Heart left ventricle (tissue), 16 donors: Measurements from ENCODE around the gene FAM124A. TPM values are rescaled to one million over a fixed set of nuclear protein-coding genes. Genes with fewer than 3 reads are reported as not detected.
A peak's percentile ranks its signal among the peaks of the same experiment; 100 is the strongest.

Experiments
- ATAC-seq, 4 donors: fragments of 200-7000 bp; cut with Tn5 transposase; one replicate each; pipeline ENCODE4 v1.9.1; 2020 to 2022; ENCODE audit warnings: moderate library complexity in 4 of 4, mild to moderate bottlenecking in 3 of 4, moderate number of reproducible peaks in 1 of 4
- DNase-seq, 5 donors: peaks; one replicate each; pipeline ENCODE4 v3.0.0-alpha.2; 2020
- H3K27ac ChIP-seq, 12 donors: fragments of 200-600 bp; sonication (generic) in 4 of 12; one replicate each; pipeline versions ENCODE4 v1.5.0 to v1.8.0; 2016 to 2022; ENCODE audit warnings: mild to moderate bottlenecking in 2 of 12
- H3K27me3 ChIP-seq, 9 donors: fragments of 200-600 bp; sonication (generic) in 2 of 9; one replicate each; pipeline versions ENCODE4 v1.5.1 to v1.8.0; 2016 to 2022; ENCODE audit warnings: mild to moderate bottlenecking in 3 of 9
- H3K36me3 ChIP-seq, 9 donors: fragments of 200-600 bp; sonication (generic) in 2 of 9; one replicate each; pipeline versions ENCODE4 v1.5.0 to v1.8.0; 2018 to 2022; ENCODE audit warnings: mild to moderate bottlenecking in 2 of 9
- H3K4me1 ChIP-seq, 12 donors: fragments of 200-600 bp; sonication (generic) in 4 of 12; one replicate each; pipeline versions ENCODE4 v1.5.0 to v1.8.0; 2016 to 2022; ENCODE audit warnings: mild to moderate bottlenecking in 3 of 12
- H3K4me3 ChIP-seq, 12 donors: fragments of 200-600 bp; sonication (generic) in 4 of 12; one replicate each; pipeline versions ENCODE4 v1.5.0 to v1.8.0; 2017 to 2022; ENCODE audit warnings: mild to moderate bottlenecking in 9 of 12, moderate library complexity in 4 of 12
- H3K9me3 ChIP-seq, 12 donors: fragments of 200-600 bp; sonication (generic) in 4 of 12; one replicate each; pipeline versions ENCODE4 v1.5.0 to v1.8.0; 2016 to 2022; ENCODE audit warnings: mild to moderate bottlenecking in 1 of 12
- CTCF ChIP-seq, 12 donors: fragments of 200-600 bp; sonication (generic) in 4 of 12; IDR thresholded peaks; one replicate each; pipeline versions ENCODE4 v1.5.0 to v1.8.0; 2018 to 2022; ENCODE audit warnings: antibody characterized with exemption in 12 of 12, mild to moderate bottlenecking in 5 of 12
- POLR2A ChIP-seq, 2 donors: fragments of 450-650 bp; IDR thresholded peaks; one replicate each; pipeline ENCODE4 v1.6.1; 2017; ENCODE audit warnings: antibody characterized with exemption in 2 of 2, mild to moderate bottlenecking in 2 of 2, moderate library complexity in 2 of 2
- WGBS, 4 donors: extraction: QIAGEN DNeasy Blood & Tissue Kit in 2 of 4; methylation state at CpG; one replicate each; pipeline versions ENCODE4 v1.1.5 to v1.1.7; 2013 to 2018; 5-methylcytosine and 5-hydroxymethylcytosine counted together
- intact Hi-C, 10 donors: fragments of 100-400 bp; cut with DNase I; formaldehyde crosslinking; loops; one replicate each; pipeline versions ENCODE4 v1.11.1 to v1.14.2; 2022
- polyA plus RNA-seq, 2 donors: library from polyadenylated mRNA; stranded (reverse); fragments of 200-250 nt; gene quantifications; one replicate each; pipeline ENCODE4 v1.2.3, GENCODE V29; 2013
- total RNA-seq, 9 donors: library from RNA; depleted of rRNA in 2 of 9; stranded (reverse); fragments of >200 nt in 2 of 9; fragmentation: NEBNext Ultra II Directional in 3 of 9; extraction: Animal tissue kit (Norgen Biotek cat#: 25700) in 3 of 9; gene quantifications; one replicate each; pipeline versions ENCODE4 v1.1.0 to v1.2.4, GENCODE V29; 2016 to 2023
- donor health status: ischemic (EF 13 %, LVEDD 7.1; RV severe dilation, severe dysfunction).
- donor health status: healthy with polysubstance abuse.
- donor health status: DM: no; HTN: yes; CAD: no.
- donor health status: DM: no; HTN: no; CAD: no.
- donor health status: ischemic (EF 25% LVEDD 6.9; RV normal size, moderate dysfunction).
- donor health status: ischemic (EF 25% LVEDD 5.7; RV mildly dilated, moderate dysfunction).
- donor health status: healthy.
- donor health status: DM: yes; HTN: yes; CAD: no.
- donor health status: ischemic (EF 35%, LVEDD 5.7; RV mildly dilated, moderate dysfunction).
- donor health status: nonischemic (EF 11% LVEDD 7.7; RV severe dilation, severe dysfunction).
- donor health status: DM: yes; HTN: yes; CAD: no.
- donor health status: PGD.
- donor health status: ischemic (EF 29% LVEDD 5.4; RV normal size, mild dysfunction).
- donor health status: nonischemic (EF 23%, LVEDD 6.1; RV moderate dilation, normal function).

Gene FAM124A
- total and polyA plus RNA-seq, 11 donors, result 4.1 to 16.8 (median 6.9) TPM

- ATAC-seq, result no peak
- Histone ChIP-seq H3K27me3 (peaks cover 0 to 24% (median 3%) of the 10 kb centered on the region in 9 donors), H3K36me3 (no peaks in the 10 kb centered on the region), H3K4me3 (no peak overlapping the region), H3K27ac (no peak overlapping the region), H3K4me1 (no peaks in the 10 kb centered on the region), H3K9me3 (no peaks in the 10 kb centered on the region)
- WGBS, 4 donors, result 63 to 70% (median 64%) methylated on average over 6 of the region's 6 CpGs
- intact Hi-C loops, result no loop called here
- no peak for TF ChIP-seq CTCF (IDR thresholded peaks at IDR 0.05)
- TF ChIP-seq POLR2A (IDR thresholded peaks at IDR 0.05), result no peak
- DNase-seq, result no peak
Measured at GRCh38 chr13:51213173-51213728, 8.9 kb upstream of the FAM124A start.

GRCh38 chr13:51218626-51219025, 3.6 kb upstream of the FAM124A start:
- H3K9me3 ChIP-seq, result no peaks in the 10 kb centered on the region
- no peak overlapping the region for H3K4me3 ChIP-seq
- H3K4me1 ChIP-seq, result peaks cover 0 to 18% (median 7%) of the 10 kb centered on the region in 12 donors
- no peaks in the 10 kb centered on the region for H3K36me3 ChIP-seq
- intact Hi-C loops, result loop anchor here in 2 of 10 donors (5.0 kb wide), 1 partner anchor 66 kb away; no protein-coding TSS in a partner anchor
- H3K27me3 ChIP-seq, result peaks cover 0 to 24% (median 0%) of the 10 kb centered on the region in 9 donors
- TF ChIP-seq CTCF (IDR thresholded peaks at IDR 0.05), result no peak
- TF ChIP-seq POLR2A (IDR thresholded peaks at IDR 0.05), result no peak
- WGBS, 4 donors, result 72 to 75% (median 73%) methylated on average over 4 of the region's 4 CpGs
- ATAC-seq (no peak), DNase-seq (no peak)
- no peak overlapping the region for H3K27ac ChIP-seq

- 93 to 95% (median 95%) methylated on average over 2 of the region's 2 CpGs for WGBS, 4 donors
- DNase-seq (no peak), ATAC-seq (no peak)
- TF ChIP-seq POLR2A (IDR thresholded peaks at IDR 0.05) (no peak), CTCF (IDR thresholded peaks at IDR 0.05) (no peak)
- Histone ChIP-seq H3K4me3 (no peak overlapping the region), H3K9me3 (no peaks in the 10 kb centered on the region), H3K4me1 (peaks cover 0 to 28% (median 10%) of the 10 kb centered on the region in 12 donors), H3K27ac (no peak overlapping the region), H3K27me3 (peaks cover 0 to 24% (median 0%) of the 10 kb centered on the region in 9 donors), H3K36me3 (no peaks in the 10 kb centered on the region)
- intact Hi-C loops, result loop anchor here in 7 of 10 donors (5.0 to 10.0 kb wide), 6 partner anchors 47 to 584 kb away; partner anchors contain the start of genes DHRS12 (in 1 of the 7) and WDFY2 (in 1 of the 7)
Measured at GRCh38 chr13:51220706-51221105, 1.5 kb upstream of the FAM124A start.

GRCh38 chr13:51221108-51221507, 1.1 kb upstream of the FAM124A start:
- DNase-seq (no peak), ATAC-seq (no peak)
- peaks cover 0 to 28% (median 10%) of the 10 kb centered on the region in 12 donors for H3K4me1 ChIP-seq
- H3K9me3 ChIP-seq, result no peaks in the 10 kb centered on the region
- peak overlapping the region in 1 of 12 donors; percentile 96 for H3K4me3 ChIP-seq
- intact Hi-C loops, result loop anchor here in 7 of 10 donors (5.0 to 10.0 kb wide), 6 partner anchors 46 to 584 kb away; partner anchors contain the start of genes DHRS12 (in 1 of the 7) and WDFY2 (in 1 of the 7)
- H3K36me3 ChIP-seq, result no peaks in the 10 kb centered on the region
- TF ChIP-seq POLR2A (IDR thresholded peaks at IDR 0.05) (no peak), CTCF (IDR thresholded peaks at IDR 0.05) (no peak)
- no peak overlapping the region for H3K27ac ChIP-seq
- peaks cover 0 to 24% (median 0%) of the 10 kb centered on the region in 9 donors for H3K27me3 ChIP-seq
- 83 to 91% (median 86%) methylated on average over 4 of the region's 4 CpGs for WGBS, 4 donors
